H1 (cell line): ENCODE measurements around the gene ENTPD8. TPM values are rescaled to one million over a fixed set of nuclear protein-coding genes. Genes with fewer than 3 reads are reported as not detected.

Experiments
- CTCF ChIA-PET: fragments of 300-600 bp; sonication (Branson Sonifier 250); formaldehyde crosslinking; loops from one replicate; lab custom pipeline; 2021; ENCODE audit not compliant: partially characterized antibody; lab: Charles Lee
- POLR2A ChIA-PET: fragments of 300-600 bp; sonication (Branson Sonifier 250); formaldehyde crosslinking; loops from one replicate; lab custom pipeline; 2021; ENCODE audit warnings: inconsistent platforms; ENCODE audit not compliant: partially characterized antibody; lab: Charles Lee
- DNase-seq, 2 experiments: peaks; one replicate each; pipeline versions ENCODE4 v3.0.0 to v3.0.0-alpha.2; 2010 to 2022; ENCODE audit warnings: low spot score in 2 of 2, low read depth in 1 of 2, mixed read lengths in 1 of 2
- FAIRE-seq: peaks from 2 replicates; lab custom pipeline; 2011; peaks lifted over from hg19 to GRCh38; lab: Jason Lieb, UNC
- H2AFZ ChIP-seq: 2 replicates; pipeline ENCODE4 v1.8.1; 2012; ENCODE audit warnings: low read length, inconsistent platforms
- H2AK5ac ChIP-seq: 2 replicates; pipeline ENCODE4 v1.6.1; 2013; ENCODE audit warnings: low read depth, low read length
- H2BK120ac ChIP-seq: replicated peaks from 2 replicates; pipeline ENCODE3; 2013; ENCODE audit warnings: low read depth, low read length, inconsistent platforms
- H2BK12ac ChIP-seq: 2 replicates; pipeline ENCODE4 v1.6.1; 2013; ENCODE audit warnings: low read depth, low read length
- H2BK15ac ChIP-seq: 2 replicates; pipeline ENCODE4 v1.6.1; 2013; ENCODE audit warnings: low read length
- H2BK20ac ChIP-seq: 2 replicates; pipeline ENCODE4 v1.6.1; 2013; ENCODE audit warnings: low read length
- H2BK5ac ChIP-seq: 2 replicates; pipeline ENCODE4 v1.6.1; 2013; ENCODE audit warnings: low read depth, low read length
- H3K14ac ChIP-seq: 2 replicates; pipeline ENCODE4 v1.6.1; 2013; ENCODE audit warnings: inconsistent platforms; ENCODE audit not compliant: insufficient read length
- H3K18ac ChIP-seq: 2 replicates; pipeline ENCODE4 v1.6.1; 2013; ENCODE audit warnings: low read length; ENCODE audit errors: extremely low read depth
- H3K23ac ChIP-seq: 2 replicates; pipeline ENCODE4 v1.6.1; 2013; ENCODE audit warnings: inconsistent platforms; ENCODE audit not compliant: insufficient read length
- H3K23me2 ChIP-seq: 2 replicates; pipeline ENCODE4 v1.6.1; 2013; ENCODE audit warnings: low read depth, low read length
- H3K27ac ChIP-seq: 2 replicates; pipeline ENCODE4 v1.6.1; 2011; ENCODE audit warnings: low read depth, low read length, inconsistent platforms
- H3K27me3 ChIP-seq, 4 experiments: replicated peaks in 1 of 4; 1 replicate in 1 of 4; 2 replicates in 3 of 4; pipeline versions ENCODE4 v1.6.1 to v1.8.1; 2011 to 2013; ENCODE audit warnings: low read length in 3 of 4, mild to moderate bottlenecking in 3 of 4, inconsistent platforms in 2 of 4, mixed read lengths in 2 of 4, moderate library complexity in 1 of 4; ENCODE audit not compliant: control insufficient read depth in 3 of 4, insufficient read depth in 3 of 4; ENCODE audit errors: extremely low read depth in 1 of 4
- H3K36me3 ChIP-seq, 4 experiments: 2 replicates each; pipeline versions ENCODE4 v1.6.1 to v1.8.1; 2011 to 2013; ENCODE audit warnings: mild to moderate bottlenecking in 4 of 4, low read length in 3 of 4, moderate library complexity in 2 of 4, control low read depth in 1 of 4, inconsistent platforms in 1 of 4; ENCODE audit not compliant: insufficient read depth in 4 of 4, control insufficient read depth in 2 of 4
- H3K4ac ChIP-seq: replicated peaks from 2 replicates; pipeline ENCODE3; 2013; ENCODE audit warnings: low read length, low read depth, mixed read lengths, inconsistent platforms; ENCODE audit not compliant: insufficient read length
- H3K4me1 ChIP-seq, 4 experiments: replicated peaks in 1 of 4; 1 replicate in 1 of 4; 2 replicates in 3 of 4; pipeline versions ENCODE4 v1.6.1 to v1.8.1; 2011 to 2013; ENCODE audit warnings: low read length in 3 of 4, inconsistent platforms in 2 of 4, mixed read lengths in 1 of 4; ENCODE audit not compliant: insufficient read depth in 4 of 4, control insufficient read depth in 3 of 4
- H3K4me2 ChIP-seq, 2 experiments: 2 replicates each; pipeline versions ENCODE4 v1.6.1 to v1.8.1; 2011 to 2013; ENCODE audit warnings: low read depth in 2 of 2, low read length in 2 of 2, control low read depth in 1 of 2, inconsistent platforms in 1 of 2, mild to moderate bottlenecking in 1 of 2; ENCODE audit not compliant: insufficient read depth in 1 of 2
- H3K4me3 ChIP-seq, 4 experiments: fragments of 200-600, 300-600 bp in 1 of 4; sonication (generic), shearing (Covaris generic), sonication (Bioruptor Twin) in 1 of 4; 2 replicates each; pipeline versions ENCODE4 v1.5.1 to v1.8.1; 2011 to 2016; ENCODE audit warnings: low read length in 4 of 4, low read depth in 3 of 4, control low read depth in 2 of 4, inconsistent platforms in 2 of 4, mild to moderate bottlenecking in 2 of 4, mixed read lengths in 1 of 4, moderate library complexity in 1 of 4; ENCODE audit not compliant: insufficient read depth in 2 of 4; ENCODE audit errors: extremely low read depth in 1 of 4
- H3K56ac ChIP-seq: replicated peaks from 2 replicates; pipeline ENCODE3; 2013; ENCODE audit warnings: low read depth, mild to moderate bottlenecking, mixed read lengths, low read length, inconsistent platforms; ENCODE audit not compliant: insufficient read length
- H3K79me1 ChIP-seq: 2 replicates; pipeline ENCODE4 v1.6.1; 2013; ENCODE audit warnings: low read depth, low read length, control low read depth
- H3K79me2 ChIP-seq, 2 experiments: 2 replicates each; pipeline versions ENCODE4 v1.6.1 to v1.8.1; 2012 to 2013; ENCODE audit warnings: low read length in 2 of 2, mild to moderate bottlenecking in 2 of 2, inconsistent platforms in 1 of 2; ENCODE audit not compliant: insufficient read depth in 2 of 2, control insufficient read depth in 1 of 2
- H3K9ac ChIP-seq, 4 experiments: replicated peaks in 1 of 4; 1 replicate in 1 of 4; 2 replicates in 3 of 4; pipeline versions ENCODE4 v1.6.1 to v1.8.1; 2011 to 2013; ENCODE audit warnings: low read depth in 3 of 4, low read length in 3 of 4, control low read depth in 2 of 4, mild to moderate bottlenecking in 2 of 4, moderate library complexity in 2 of 4, inconsistent platforms in 1 of 4; ENCODE audit errors: extremely low read depth in 1 of 4
- H3K9me3 ChIP-seq, 2 experiments: 2 replicates each; pipeline versions ENCODE4 v1.6.1 to v1.8.1; 2012 to 2013; ENCODE audit warnings: mild to moderate bottlenecking in 2 of 2, moderate library complexity in 2 of 2, control low read depth in 1 of 2, inconsistent platforms in 1 of 2, low read depth in 1 of 2, low read length in 1 of 2, mixed read lengths in 1 of 2; ENCODE audit not compliant: insufficient read depth in 2 of 2
- H4K20me1 ChIP-seq, 2 experiments: replicated peaks in 1 of 2; 2 replicates each; pipeline versions ENCODE3 to v1.8.1; 2011 to 2013; ENCODE audit warnings: inconsistent platforms in 2 of 2, low read length in 2 of 2, mild to moderate bottlenecking in 1 of 2; ENCODE audit not compliant: insufficient read depth in 2 of 2, control insufficient read depth in 1 of 2
- H4K5ac ChIP-seq: 2 replicates; pipeline ENCODE4 v1.6.1; 2013; ENCODE audit warnings: low read length, low read depth, mixed read lengths, inconsistent platforms; ENCODE audit not compliant: insufficient read length
- H4K8ac ChIP-seq: 2 replicates; pipeline ENCODE4 v1.8.0; 2013; ENCODE audit warnings: mild to moderate bottlenecking, moderate library complexity, low read length, inconsistent platforms; ENCODE audit not compliant: insufficient read depth; ENCODE audit errors: extremely low read depth
- H4K91ac ChIP-seq: replicated peaks from 2 replicates; pipeline ENCODE3; 2013; ENCODE audit warnings: low read length, mixed read lengths, inconsistent platforms; ENCODE audit not compliant: insufficient read length
- JUN ChIP-seq: IDR thresholded peaks from 2 replicates; pipeline ENCODE4 v1.6.1; 2011; ENCODE audit warnings: low read depth, mild to moderate bottlenecking, improper control_type of control experiment, low read length
- NRF1 ChIP-seq: IDR thresholded peaks from 2 replicates; pipeline ENCODE4 v1.6.1; 2011; ENCODE audit warnings: mild to moderate bottlenecking, low read depth, low read length, improper control_type of control experiment
- WGBS, 2 experiments: shearing (Covaris generic) in 1 of 2; methylation state at CpG; one replicate each; pipeline versions ENCODE4 v1.1.6 to v1.1.7; 2013 to 2015; ENCODE audit warnings: low lambda C conversion rate in 2 of 2, mixed read lengths in 2 of 2, inconsistent platforms in 1 of 2, low coverage in 1 of 2, missing lambda C conversion rate in 1 of 2; ENCODE audit not compliant: insufficient replicate concordance in 2 of 2, insufficient coverage in 1 of 2, insufficient read length in 1 of 2; ENCODE audit errors: extremely low coverage in 1 of 2, missing lambda C conversion rate in 1 of 2; 5-methylcytosine and 5-hydroxymethylcytosine counted together
- polyA plus RNA-seq, 7 experiments: library from polyadenylated mRNA; depleted of rRNA in 3 of 7; stranded (reverse) in 5 of 7; unstranded in 2 of 7; fragments of >200 nt in 5 of 7; fragments of 200-250 nt in 2 of 7; gene quantifications; 1 replicate in 5 of 7; 2 replicates in 1 of 7; 4 replicates in 1 of 7; pipeline versions ENCODE4 v1.2.1 to v1.2.3, GENCODE V29; 2011 to 2013; ENCODE audit warnings: missing spikeins in 2 of 7, mixed read lengths in 2 of 7
- total RNA-seq: library from RNA; stranded (reverse); fragmentation: NEBNext Ultra II Directional; extraction: Animal tissue kit (Norgen Biotek cat#: 25700); gene quantifications from 2 replicates; pipeline ENCODE4 v1.2.1, GENCODE V29; 2021

Gene ENTPD8
- total and polyA plus RNA-seq, 2 of the 8 experiments (the other 6 are each of a cell fraction or from before 2014, with no cell fraction given) = 0.48 to 0.51 TPM

DNA sequence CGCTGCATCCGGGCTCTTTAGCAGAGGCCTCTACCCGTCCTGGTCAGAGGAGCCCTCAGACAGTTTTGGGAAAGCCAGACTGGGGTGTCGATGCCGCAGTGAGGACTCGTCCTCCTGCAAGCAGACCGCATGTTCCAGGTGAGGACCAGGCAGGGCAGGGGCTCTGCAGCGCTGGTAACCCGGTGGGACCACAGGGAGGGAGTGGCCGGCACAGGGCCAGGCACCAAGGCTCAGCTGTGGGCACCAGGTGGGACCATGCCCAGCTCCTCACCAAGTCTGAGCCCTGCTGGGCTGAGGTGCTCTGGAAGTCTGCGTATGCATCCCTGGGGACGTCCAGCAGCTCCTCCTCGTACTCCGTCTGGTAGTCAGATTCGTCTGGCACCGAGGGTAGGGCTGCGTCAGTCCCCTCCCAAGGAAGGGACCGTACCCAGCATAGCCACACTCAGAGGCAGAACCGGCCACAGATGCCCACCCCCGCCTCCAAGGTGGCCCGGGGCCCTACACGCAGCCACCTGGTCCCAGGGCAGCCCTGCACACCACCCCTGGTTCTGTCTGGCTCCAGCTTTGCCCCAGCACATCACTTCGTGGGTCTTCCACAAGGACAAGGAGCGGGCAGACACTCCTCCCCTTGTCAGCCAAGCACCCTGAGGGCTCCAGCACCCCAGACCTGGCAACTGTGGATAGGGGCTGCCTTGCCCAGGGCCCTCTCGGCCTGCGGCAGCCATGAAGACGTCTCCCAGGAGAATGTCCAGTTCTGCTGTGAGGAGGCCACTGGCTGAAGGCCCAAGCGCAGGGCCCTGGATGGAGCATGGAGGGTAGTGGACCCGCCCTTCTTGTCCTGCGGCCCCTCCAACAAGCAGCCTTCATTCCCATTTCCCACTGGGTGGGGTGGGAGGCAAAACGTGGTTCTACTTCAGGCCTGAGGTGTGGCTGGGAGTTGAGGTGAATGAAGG, 19.5 kb upstream of the ENTPD8 start:
- Histone ChIP-seq H3K18ac (no peak overlapping the region), H2BK20ac (no peak overlapping the region), H4K20me1 (peaks cover 0 to 12% of the 10 kb centered on the region in 2 experiments), H2BK5ac (no peak overlapping the region), H2AFZ (no peak overlapping the region), H3K4me1 (peaks cover 0 to 18% (median 8%) of the 10 kb centered on the region in 4 experiments; a peak in 6 of 7 replicates), H2AK5ac (peak overlapping the region; percentile 75; the same call in 1 of the 2 replicates), H3K14ac (no peak overlapping the region), H3K23ac (no peak overlapping the region), H3K27me3 (peaks cover 0 to 19% (median 13%) of the 10 kb centered on the region in 4 experiments; a peak in 5 of 7 replicates), H3K56ac (no peak overlapping the region), H4K8ac (no peak overlapping the region), H2BK120ac (no peak overlapping the region), H2BK12ac (0 out of 2 replicates have a peak overlapping the region, but pooled peaks have one; percentile 80), H3K23me2 (peaks cover 8% of the 10 kb centered on the region; the same call in 1 of the 2 replicates), H3K9ac (no peak overlapping the region), H3K4me3 (no peak overlapping the region), H2BK15ac (peak overlapping the region; percentile 40; the same call in 1 of the 2 replicates), H3K9me3 (no peaks in the 10 kb centered on the region; a peak in 1 of 4 replicates), H4K5ac (no peak overlapping the region), H3K79me2 (no peaks in the 10 kb centered on the region; a peak in 1 of 4 replicates), H3K36me3 (peaks cover 0 to 9% (median 7%) of the 10 kb centered on the region in 4 experiments; a peak in 6 of 8 replicates), H3K4me2 (no peak overlapping the region), H4K91ac (peak overlapping the region; percentile 25), H3K27ac (no peak overlapping the region), H3K79me1 (peaks cover 3% of the 10 kb centered on the region; the same call in 1 of the 2 replicates), H3K4ac (no peak overlapping the region)
- 86% methylated on average over 22 of the region's 31 CpGs; no CpG with 5 or more reads in 1 of the 2 experiments for WGBS, 2 experiments
- DNase-seq (no peak), FAIRE-seq (no peak)
- ChIA-PET CTCF (no interaction called here), POLR2A (no interaction called here)
- TF ChIP-seq NRF1 (no peak), JUN (no peak)
